Kidney tubule cell (primary cell): ENCODE results near the gene SNX6.
"Not testable (repeated sequence)": the region's sequence is repeated elsewhere in the genome, so short reads cannot be mapped to it uniquely, and the experiment has no call there.

Source experiments
- DNase-seq: peaks from one replicate; pipeline ENCODE4 v3.0.0-alpha.2; 2018; ENCODE audit warnings: low spot score

Gene SNX6

DNA sequence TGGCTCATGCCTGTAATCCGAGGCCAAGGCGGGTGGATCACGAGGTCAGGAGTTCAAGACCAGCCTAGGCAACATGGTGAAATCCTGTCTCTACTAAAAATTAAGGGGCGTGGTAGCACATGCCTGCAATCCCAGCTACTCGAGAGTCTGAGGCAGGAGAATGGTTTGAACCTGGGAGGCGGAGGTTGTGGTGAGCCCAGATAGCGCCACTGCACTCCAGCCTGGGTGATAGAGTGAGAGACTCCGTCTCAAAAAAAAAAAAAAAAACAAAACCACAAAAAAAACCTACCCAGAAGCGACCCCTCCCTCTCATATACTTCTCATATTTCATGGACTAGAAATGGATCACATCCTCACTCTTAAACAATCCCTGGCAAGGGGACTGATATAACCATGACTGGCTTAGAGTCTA, 4.4 kb upstream of the SNX6 start:
- DNase-seq: not testable (repeated sequence)

DNA sequence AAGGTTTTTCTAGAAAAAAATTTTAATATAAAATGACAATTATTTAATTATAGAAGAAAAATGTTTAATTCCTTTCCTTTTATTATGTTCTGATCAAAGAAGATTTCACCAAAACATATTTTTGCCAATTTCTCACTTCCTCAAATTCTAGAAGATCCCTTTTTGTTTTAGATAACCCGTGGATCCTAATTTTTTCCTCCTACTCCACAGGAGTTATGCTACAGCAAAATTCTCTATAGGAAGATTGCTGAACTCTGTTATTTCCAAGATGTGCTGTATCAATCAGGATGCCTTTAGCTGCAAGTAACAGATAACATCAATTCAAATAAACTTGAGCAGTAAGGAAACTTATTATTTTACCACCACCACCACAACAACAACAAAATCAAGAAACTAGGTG, 3.8 kb upstream of the SNX6 start:
- DNase-seq: no peak

DNA sequence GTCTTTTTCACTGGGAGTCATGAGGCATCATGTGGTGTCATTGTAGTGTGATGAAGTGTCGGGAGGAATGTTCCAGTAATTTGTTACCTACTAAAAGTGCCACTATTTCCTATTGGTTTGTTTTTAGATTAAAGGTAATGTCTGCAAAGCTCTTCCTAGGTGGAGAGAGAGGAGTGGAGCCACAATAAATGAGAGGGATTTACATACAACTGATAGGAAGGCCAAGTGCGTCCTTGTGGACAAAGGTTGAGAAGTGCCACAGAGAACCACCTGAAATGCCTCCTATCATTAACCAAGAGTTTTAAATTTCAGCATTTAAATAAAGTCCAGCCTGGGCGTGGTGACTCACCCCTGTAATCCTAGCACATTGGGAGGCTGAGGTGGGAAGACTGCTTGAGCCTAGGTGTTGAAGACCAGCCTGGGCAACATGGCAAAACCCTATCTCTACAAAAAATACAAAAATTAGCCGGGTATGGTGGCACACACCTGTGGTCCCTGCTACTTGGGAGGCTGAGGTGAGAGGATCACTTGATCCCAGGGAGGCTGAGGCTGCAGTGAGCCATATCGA, 2.5 kb upstream of the SNX6 start:
- no peak for DNase-seq

DNA sequence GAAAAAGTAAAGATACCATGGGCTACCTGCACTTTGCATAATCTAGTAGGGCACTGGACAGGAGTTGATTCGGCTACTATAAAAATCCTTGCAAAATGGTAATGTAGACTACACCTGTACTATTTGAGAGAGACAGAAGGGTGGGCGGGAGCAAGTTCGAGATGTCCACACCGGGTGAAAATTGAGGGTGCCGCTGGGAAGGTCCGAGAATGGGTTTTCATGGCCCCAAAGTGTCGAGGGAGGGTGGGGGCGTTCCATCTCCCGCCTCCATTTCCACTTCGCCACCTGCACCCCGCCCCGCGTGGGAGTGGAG, 648 bp downstream of the SNX6 start:
- DNase-seq: peak; percentile 12

DNA sequence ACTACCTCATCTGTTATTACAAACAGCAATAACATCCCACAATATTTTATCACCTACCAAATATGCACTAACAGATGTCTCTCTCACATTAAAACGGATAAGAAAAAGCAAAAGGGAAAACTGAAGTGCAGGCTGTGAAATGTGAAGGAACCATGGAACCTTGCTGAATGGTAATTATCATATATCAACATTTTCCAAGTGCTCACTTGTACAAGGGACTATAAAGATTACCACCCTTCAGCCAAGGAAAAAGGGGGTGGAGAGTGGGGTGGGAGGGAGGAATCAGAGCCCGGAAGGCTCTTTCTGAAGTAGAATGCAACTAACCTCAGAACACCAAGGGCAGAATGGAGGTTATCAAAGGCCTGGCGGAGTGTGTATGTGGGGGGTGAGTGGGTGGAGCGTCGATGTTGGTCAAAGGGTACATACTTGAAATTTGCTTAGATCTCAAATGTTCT, 1.2 kb downstream of the SNX6 start:
- peak; percentile 17 for DNase-seq

DNA sequence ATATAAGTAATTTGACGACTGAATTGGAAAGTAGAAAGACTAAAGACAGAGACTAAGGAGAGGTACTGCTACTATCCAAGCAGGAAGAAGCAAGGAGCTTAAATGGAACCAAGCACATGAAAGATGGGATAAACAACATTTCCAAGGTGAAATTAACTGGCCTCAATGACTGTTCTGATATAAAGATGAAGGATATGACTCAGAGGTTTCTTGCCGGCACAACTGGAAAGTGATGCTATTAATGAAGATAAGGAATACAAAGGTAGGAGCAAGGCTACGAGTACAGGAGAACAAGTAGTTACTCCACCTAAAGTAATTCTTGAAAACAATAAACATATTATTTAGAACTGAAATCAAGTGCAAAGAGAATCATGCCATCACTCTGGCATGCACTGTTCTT, 6.4 kb downstream of the SNX6 start:
- no peak for DNase-seq

DNA sequence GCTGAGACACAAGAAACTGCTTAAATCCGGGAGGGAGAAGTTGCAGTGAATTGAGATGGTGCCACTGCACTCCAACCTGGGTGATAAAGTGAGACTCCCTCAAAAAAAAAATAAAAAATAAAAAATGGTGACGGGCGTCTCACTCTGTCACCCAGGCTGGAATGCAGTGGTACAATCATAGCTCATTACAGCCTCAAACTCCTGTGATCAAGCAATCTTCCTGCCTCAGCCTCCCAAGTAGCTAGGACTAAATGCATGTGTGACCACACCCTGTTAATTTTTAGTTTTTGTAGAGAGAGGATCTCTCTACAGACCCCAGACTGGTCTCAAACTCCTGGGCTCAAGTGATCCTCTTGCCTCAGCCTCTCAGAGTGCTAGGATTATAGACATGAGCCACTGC, 9.1 kb downstream of the SNX6 start:
- no peak for DNase-seq

DNA sequence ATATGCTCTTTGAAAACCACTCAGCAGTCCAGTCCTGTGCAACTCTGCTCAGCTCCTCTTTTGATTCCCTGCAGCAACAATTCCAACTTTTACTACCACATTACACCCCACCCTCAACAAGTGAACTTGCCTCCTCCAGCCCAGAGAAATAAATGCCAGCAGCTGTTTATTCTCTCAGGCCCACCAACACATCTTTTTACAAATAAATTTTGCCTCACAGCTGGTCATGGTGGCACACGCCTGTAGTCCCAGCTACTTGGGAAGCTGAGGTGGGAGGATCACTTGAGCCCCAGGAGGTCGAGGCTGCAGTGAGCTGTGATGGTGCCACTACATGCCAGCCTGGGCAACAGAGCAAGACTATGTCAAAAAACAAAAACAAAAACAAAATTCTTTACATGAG, 9.8 kb downstream of the SNX6 start:
- DNase-seq: no peak

DNA sequence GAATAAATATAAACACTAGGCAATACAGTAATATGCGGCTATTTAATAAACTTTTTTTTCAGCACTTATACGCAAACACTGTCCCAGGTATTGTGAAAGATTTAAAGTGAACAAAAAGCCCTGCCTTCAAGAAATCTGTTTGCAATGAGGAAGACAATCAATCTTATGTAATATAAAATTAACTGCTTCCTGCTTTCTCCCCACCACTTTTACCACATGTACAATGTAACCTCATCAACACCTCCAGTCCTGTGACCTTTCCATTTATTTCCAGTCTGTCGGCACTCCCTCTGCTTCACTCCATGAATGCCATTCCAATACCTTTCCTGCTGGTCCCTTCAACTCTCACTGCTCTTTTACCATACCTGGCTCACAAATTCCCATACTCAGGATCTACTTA, 10.5 kb downstream of the SNX6 start:
- no peak for DNase-seq

DNA sequence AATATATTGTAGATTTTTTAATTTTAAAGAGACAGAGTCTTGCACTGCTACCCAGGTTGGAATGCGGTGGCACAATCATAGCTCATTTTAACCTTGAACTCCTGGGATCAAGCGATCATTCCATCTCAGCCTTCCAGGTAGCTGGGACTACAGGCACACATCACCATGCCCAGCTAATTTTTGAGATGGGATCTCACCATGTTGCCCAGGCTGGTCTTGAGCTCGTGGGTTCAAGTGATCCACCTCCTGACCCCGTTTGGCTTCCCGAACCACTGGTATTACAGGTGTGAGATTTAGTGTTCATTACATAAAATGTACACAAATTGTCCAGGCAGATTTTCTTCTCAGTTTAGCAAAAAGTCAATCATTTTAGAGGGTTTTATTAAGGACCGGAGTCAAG, 13.6 kb downstream of the SNX6 start:
- no peak for DNase-seq

DNA sequence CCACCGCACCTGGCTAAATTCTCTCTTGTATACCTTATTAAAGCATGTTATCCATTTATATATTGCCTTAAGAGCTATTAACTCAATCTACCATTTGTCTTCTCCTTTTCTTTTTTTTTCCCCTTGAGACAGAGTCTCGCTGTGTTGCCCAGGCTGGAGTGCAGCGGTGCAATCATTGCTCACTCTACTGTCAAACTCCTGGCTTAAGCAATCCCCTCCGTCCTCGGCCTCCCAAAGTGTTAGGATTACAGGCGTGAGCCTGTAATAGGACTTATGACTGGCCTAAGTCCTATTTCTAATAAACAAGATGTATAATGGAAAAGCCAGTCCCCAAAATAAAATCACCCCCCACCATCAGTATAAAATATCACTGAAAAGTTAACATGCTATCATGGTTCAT, 14.4 kb downstream of the SNX6 start:
- DNase-seq: no peak

DNA sequence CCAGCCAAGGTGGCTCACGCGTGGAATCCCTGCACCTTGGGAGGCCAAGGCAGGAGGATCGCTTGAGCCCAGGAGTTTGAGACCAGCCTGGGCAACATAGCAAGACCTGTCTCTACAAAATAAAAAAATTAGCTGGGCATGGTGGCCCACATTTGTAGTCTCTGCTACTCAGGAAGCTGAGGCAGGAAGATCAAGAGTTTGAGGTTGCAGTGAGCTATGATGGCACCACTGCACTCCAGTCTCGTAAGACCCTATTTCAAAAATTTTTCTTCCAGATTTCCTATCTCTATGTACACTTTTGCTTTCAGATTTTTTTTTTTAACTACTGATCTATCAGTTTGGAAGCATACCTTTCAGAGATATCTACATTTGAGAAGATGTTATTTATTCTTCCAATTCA, 15.3 kb downstream of the SNX6 start:
- DNase-seq: no peak

DNA sequence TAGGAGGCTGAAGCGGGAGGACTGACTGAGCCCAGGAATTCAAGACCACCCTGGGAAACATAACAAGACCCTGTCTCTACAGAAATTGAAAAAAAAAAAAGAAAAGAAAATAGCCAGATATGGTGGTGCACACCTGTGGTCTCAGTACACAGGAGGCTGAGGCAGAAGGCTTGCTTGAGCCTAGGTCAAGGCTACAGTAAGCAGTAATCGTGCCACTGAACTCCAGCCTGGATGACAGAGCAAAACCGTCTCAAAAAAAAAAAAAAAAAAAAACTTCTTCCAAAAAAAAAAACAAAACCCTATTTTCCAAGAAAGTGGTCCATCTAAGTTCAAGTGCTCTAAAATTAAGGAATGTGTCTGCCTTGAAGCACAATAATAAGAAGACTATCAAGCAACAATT, 19.8 kb downstream of the SNX6 start:
- no peak for DNase-seq

DNA sequence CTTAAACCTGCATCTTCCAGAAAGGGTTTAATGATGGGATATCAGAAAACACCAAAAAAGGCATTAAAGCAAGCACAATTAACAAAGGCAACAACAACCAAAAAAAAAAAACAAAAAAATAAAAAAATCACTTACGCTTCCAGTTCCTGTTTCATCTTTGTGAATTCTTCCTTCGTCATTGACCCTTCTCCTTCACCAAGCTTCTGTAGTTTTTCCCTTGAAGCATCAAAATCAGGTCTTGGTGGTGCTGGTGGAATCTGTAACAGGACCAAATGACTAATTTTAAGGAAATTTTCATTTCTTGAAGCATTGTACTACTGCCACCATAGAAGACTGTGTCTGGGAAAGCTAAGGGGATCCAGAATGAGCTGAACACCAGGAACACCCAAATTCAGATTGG, 24.5 kb downstream of the SNX6 start:
- DNase-seq: no peak

DNA sequence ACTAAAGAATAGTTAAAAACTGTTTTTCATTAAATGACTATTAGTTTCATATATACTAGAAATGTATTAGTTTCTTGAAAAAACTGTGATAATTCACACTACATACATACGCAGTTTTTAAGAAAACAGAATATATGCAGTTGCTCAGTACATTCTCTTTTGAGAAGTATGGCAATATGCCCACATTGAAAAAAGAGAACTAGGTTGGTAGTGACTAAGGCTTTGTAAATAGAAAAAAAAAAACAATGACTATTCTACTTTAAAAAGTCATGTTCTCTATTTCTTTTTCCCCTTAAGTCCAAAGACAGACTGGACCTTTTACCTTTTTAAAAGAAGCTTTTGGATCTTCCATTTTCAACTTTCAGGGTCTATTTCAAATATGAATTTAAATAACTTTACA, 25.0 kb downstream of the SNX6 start:
- no peak for DNase-seq

DNA sequence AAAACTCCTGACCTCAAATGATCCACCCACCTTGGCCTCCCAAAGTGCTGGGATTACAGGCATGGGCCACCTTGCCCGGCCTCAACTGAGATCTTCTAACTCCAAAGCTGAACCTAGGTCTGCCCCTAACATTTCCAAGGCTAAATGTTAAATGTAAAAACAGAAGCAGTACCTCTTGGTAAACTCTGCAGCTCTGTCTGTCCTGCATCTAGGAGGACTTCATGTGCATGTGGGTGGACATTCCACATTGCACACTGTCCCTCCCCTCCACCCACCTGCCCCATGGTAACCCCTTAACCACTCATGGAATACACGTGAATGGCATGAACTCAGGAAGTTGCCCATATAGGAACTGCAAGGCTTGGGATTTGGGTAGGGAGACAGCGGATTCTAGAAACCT, 33.1 kb downstream of the SNX6 start:
- no peak for DNase-seq

DNA sequence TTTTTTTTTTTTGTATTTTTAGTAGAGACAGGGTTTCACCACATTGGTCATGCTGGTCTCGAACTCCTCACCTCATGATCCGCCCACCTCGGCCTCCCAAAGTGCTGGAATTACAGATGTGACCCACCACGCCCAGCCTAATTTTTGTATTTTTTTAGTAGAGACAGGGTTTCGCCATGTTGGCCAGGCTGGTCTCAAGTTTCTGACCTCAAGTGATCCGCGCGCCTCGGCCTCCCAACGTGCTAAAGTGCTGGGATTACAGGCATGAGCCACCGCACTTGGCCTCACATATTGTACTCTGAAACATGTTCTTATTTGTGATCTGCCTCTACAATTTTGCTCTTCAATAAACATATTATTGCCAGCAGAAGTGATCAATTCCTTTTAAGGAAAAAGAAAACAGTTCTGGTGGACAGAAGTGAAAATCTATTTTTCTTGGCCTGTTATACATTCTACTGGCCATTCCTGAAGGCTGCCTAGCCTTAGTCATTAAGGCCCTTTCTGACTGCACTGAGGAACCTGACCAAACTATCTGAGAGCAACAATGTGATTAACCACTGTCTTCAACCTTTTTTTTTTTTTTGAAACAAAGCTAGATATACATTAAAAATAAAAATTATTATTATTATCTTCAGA, 36.1 kb downstream of the SNX6 start:
- no peak for DNase-seq

DNA sequence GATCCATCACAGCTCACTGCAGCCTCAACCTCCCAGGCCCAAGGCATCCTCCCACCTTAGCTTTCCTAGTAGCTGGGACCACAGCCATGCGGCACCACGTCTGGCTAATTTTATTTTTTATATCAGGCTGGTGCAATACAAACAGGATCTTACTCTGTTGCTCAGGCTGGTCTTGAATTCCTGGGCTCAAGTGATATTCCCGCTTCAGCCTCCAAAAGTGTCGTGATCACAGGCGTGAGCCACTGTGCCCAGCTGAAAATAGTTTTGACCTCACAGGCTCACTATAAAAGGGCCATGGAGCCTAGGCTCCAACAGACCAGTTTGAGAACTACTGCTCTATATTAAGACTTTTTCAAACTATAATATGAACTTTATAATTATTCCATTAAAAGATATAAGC, 37.3 kb downstream of the SNX6 start:
- no peak for DNase-seq

DNA sequence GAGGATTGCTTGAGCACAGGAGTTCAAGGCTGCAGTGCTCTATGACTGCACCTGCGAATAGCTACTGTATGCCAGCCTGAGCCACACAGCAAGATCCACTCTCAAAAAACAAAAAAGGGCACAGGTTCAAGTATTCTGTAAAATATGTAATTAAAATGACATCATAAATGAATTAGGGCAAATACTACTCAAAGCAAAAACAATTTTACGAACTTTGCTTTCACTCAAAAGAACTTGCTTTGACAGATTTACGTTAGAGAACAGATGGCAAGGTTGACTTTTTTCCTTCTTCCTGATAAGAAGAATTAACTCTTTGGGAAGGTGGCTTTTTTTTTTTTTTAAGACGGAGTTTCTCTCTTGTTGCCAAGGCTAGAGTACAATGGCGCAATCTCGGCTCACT, 46.4 kb downstream of the SNX6 start:
- no peak for DNase-seq

DNA sequence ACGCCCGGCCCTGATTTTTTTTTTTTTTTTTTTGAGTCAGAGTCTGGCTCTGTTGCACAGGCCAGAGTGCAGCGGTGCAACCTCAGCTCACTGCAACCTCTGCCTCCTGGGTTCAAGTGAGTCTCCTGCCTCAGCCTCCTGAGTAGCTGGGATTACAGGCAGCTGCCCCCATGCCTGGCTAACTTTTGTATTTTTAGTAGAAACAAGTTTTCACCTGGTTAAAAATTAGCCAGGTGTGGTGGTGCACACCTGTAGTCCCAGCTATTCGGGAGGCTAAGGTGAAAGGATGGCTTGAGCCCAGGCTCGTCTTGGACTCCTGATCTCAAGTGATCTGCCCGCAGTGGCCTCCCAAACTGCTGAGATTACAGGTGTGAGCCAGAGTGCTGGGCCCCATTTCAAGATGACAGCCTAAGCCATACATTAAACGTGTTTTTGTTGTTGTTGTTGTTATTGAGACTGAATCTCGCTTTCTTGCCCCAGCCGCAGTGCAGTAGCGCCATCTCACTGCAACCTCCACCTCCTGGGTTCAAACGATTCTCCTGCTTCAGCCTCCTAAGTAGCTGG, 47.7 kb downstream of the SNX6 start:
- no peak for DNase-seq

DNA sequence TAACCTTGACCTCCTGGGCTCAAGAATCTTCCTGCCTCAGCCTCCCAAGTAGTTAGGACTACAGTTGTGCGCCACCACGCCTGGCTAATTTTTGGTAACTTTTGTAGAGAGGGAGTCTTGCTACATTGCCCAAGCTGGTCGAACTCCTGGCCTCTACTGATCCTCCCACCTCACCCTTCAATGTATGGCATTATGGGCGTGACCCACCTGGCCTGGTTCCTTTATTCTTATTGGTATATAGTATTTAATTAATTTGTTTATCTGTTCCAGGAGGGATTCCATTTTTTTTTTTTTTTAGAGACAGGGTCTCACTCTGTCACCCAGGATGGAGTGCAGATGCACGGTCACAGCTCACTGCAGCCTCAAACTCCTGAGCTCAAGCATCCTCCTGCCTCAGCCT, 49.6 kb downstream of the SNX6 start:
- DNase-seq: no peak

DNA sequence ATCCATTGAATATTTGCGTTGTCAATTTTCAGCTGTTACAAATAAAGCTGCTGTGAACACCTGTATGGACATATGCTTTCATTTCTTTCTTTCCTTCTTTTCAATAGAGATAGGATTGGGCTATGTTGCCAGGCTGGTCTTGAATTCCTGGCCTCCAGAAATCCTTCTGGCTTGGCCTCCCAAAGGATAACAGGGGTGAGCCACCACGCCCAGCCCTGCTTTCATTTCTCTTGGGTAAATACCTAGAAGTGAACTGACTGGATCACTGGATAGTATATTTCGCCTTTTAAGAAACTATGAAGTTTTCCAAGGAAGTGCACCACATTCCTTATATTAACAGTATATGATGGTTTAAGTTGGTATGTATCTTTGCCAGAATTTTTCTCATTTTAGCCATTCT, 58.2 kb downstream of the SNX6 start:
- DNase-seq: no peak

DNA sequence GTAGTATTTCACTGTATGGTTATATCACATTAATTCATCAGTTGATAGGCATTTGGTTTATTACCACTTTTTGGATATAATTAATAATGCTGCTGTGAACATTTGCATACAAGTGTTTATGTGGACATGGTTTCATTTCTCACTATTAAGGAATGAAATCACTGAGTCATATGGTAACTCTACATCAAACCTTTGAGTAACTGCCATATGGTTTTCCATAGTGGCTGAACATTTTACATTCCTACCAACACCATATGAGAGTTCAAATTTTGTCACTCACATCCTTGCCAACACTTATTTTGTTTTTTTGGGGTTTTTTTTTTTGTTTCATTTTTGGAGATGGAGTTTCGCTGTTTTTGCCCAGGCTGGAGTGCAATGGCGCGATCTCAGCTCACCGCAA, 60.2 kb downstream of the SNX6 start:
- DNase-seq: no peak

DNA sequence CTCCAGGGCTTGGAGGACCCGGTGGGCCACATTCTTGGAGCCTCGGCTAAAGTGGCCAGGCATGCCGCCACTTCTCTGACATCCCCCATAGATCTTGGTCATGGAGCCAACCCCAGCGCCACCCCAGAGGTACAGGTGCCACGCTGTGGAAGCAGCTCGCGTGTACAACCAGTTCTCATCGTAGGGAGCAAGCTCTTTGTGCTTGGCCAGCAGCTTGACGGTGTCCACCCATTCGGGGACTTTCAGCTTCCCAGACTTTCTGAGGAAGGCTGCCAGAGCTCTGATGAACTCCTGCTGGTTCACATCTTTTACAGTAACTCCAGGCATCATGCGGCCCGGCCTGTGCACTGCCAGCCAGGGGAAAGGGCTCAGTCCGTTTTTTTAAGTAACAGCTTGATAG, 61.1 kb downstream of the SNX6 start:
- no peak for DNase-seq
